Cerebellar nuclear complex (tissue), 1 donor: ENCODE results near the gene RNF223.

ENCODE experiments used
- DNase-seq, 2 experiments: peaks; one replicate each; lab custom pipeline; 2025; lab: John Stamatoyannopoulos, UW

The RNF223 gene

DNA sequence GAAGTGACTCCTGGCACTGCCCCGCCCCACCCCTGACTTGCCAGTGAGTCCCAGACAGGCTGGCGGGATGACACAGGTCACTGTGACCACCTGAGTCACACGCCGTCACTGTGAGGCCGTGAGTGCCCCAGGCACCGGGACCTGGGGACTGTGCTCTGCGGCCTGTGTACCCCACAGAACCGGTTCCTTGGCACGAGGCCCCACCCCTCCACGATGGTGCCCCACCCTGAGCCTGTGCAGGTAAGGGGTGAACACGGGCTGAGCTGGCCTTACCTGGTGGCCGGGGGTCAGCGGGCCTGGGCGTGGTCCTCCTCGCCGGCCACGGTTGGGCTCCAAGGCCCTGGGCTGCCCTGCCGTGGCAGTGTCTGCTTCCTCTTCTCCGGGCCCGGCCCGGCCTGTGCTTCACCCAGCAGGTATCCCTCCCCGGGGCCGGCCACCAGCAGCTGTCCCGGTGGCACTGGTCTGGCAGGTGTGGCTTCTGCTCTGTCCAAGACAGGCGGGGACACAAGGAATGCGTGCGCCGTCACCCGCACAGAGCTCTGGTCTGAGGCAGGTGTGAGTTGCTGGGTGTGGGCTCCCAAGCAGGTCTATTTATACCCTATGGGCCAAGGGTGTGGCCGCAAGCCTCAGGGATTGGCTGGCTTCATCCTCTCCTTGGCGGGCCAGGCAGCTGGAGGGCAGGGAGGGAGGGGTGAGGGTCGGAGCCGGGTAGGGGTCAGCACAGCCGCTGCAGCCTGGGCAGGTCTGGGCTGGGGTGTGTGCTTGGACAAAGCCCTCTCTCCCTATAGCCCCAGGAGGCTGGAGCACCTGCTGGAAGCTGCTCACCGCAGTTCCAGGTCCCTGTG, at the start of gene RNF223:
TSS of gene RNF223 (minus strand) at position 564 of the 845 bp plus-strand sequence. CDS start 1,740 bp downstream, outside the sequence.
- no peak for DNase-seq

DNA sequence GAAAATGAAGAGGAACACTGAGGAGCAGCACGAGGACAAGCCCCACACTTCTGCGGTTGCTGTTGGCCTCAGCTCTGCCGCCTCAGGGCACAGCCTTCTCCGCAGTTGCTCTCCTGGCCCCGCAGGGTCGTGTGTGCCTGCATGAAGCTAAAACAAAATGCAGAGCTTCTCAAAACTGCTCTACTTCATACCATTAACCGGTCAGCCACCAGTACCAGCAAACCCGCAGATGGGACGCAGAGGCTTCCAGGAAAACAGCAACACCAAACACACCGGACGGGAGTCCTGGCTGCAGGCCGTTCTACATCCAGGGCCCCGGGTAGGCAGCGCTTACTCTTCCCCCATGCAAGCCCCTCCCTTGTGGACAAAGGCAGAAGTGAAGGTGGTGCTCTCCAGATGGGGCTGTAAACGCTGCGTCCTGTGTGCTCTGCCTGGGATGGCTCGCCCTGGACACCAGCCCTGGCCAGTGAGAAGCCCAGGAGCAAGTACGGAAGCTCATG, 48.9 kb upstream of the RNF223 start:
- no peak for DNase-seq

DNA sequence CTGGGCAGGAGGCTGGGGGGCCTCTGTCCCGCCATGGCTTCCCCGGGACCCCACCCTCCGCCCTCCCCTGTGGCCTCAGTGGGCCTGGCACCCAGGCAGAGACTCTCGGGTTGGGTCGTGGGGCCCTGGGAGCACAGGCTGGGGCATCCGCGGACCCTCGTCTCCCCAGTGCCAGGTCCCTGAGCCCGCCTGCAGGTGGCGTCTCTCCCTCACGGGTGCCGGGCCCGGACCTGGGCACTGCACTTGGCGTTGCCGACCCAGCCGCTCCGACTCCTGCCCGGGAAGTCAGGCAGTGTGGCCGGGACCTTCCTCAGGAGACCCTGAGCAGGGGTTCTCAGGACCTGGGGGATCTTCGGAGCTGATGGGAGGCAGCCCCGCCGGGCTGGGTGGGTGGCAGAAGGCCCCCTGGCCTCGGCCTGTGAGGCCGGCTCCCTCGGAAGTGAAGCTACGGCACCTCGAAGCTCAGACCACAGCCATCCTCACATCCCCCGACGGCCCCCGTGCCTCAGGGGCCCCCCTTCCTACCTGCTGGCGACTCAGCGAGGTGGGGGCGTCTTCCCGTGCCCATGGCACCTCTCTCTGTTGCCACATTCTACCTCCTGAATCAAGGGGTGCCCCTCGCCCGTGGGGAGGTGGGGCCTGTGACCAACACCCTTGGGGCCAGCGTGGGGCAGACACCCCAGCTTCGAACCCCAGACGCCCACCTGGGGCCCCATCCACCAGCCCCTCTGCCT, 48.1 kb upstream of the RNF223 start:
- DNase-seq = peak in 1 of 2 experiments; percentile 5

DNA sequence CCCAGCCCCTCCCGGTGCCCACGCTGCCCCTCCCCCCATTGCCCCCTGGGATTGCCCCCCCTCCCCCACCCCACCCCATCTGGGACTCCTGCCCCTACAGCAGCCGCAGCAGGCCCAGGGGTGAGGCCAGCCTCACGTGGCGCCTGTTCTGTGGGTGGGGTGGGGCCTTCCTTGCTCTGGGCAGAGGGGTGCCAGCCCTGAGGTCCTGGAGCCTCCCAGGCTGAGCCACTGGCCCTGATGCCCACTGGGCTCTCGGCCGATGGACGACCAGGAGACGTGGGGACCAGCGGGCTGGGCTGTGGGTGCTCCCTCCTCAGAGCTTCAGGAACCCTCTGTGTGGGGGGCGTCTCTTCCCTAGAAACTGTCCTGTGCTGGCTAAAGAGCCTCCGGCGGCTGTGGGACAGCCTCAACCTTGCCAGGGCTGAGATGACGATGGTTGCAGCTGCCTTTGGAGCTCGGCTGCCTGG, 47.5 kb upstream of the RNF223 start:
- no peak for DNase-seq

DNA sequence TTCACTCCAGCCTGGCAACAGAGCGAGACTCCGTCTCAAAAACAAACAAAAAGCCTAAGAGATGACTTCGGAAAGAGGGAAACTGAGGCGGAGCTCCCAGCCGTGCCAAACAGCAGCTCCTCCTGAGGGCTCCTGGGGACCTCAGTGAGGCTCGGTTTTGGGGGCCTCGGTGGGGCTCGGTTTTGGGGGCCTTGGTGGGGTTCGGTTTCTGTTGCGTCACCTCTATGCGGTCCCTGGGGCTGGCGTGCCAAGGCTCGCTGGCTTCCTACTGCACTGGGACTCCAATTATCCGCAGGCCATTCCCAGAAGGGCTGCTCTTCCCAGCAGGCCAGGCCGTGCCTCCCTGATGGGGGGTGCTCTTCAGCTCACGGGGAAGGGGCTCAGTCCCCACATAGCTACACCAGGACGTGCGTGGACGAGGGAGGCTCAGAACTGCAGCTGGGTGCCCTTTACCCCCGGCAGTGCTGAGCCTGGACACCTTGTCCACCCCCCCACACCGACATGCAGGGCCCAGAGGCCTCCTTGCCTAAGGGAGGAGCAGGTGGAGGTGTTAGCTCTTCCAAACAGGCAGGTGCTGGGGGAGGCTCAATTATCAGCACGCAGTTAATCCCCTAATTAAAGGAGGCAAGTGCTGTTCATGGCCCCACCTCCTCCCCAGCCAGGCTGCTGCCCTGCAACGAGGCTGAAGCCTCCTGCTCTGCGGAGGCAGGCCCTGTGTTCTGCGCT, 46.9 kb upstream of the RNF223 start:
- no peak for DNase-seq

DNA sequence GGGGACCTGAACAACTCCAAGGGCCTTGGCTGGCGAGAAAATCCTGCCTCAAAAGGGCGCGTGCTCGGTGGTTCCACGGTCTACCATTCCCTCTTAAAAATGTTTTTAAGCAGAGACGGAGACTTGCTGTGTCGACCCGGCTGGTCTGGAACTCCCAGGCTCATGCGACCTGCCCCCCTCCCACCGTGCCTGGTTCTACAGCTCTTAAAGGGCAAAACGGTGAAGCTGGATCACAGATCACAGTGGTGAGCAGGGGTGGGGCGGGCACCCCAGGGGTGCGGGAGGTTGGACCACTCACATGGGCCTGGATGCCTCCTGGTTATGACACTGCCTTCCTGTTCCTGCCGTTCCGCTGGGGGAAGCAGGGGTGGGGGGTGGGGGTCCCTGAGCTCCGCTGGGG, 46.0 kb upstream of the RNF223 start:
- DNase-seq = no peak

DNA sequence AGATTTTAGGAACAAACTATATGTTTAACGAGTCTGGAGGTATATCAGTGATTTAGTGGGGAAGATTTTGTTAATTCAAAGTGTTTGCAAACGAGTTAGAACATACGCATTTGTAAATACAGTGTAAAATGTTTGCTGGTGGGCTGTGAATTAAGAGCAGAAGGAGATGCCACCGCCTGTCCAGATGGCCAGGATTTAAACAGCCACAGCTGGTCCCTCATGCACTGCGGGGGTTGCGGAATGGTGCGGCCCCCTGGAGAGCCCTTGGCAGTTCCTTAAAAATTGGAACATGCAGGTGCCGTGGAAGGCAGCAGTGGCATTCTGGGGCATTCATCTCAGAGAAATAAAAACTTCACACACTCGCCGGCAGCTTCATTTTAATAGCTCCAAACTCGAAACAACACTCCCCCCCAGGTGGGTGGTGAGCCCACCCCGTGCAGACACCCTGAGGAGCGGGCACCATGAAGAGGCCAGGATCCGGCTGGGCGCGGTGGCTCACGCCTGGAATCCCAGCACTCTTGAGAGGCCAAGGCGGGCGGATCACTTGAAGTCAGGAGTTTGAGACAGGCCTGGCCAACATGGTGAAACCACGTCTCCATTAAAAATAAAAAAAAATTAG, 45.3 kb upstream of the RNF223 start:
- no peak for DNase-seq

DNA sequence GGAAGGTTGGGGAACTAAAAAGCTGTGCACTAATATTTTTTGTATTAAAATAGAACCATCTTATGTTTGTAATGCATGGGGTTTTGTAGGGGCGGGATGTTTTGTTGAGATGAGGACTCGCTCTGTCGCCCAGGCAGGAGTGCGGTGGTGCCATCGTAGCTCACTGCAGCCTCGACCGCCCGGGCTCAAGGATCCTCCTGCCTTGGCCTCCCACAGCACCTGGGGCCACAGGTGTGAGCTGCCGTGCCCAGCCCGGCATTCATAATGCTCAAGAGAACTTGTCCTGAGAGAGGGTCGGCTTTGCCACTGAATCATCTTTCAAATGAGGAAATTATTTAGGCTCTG, 44.7 kb upstream of the RNF223 start:
- no peak for DNase-seq

DNA sequence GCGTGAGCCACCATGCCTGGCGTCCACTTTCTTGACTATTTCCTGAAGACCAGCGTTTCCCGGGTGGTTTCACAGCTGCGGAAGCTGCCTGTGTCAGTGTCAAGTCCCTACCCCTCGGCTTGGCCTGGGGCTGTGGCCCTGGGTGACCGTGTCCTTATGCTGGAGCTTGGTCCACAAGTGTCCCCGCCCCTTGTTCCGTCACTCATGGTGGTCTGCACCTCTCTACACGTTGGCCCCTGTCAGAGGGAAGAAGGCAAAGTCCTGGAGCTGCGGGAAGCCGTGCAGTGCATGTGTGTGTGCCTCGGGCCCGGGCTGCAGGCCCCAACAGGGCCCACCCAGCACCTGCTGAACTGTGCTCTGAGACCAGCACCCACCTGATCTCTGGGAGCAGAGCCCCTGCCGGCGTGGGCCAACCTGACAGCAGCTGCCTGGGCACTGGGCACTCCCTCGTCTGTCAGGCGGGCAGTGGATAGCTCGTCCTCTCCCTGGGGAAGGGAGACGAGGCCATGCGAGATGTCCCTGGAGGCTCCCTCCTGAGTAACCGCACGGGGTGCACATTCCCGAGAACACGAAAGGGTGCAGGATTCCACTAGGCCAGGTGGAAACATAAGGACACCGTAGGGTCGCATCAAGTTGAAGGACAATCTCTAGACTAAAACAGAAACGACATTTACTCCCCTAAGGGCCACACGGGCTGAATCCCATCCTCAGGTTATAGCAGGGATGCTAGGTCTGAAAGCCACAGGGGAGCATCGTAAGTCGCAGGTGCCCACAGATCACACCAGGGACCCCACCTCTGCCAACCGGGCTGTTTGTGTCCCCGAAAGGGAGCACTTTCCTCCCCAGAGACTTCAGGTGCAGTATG, 44.1 kb upstream of the RNF223 start:
- DNase-seq = no peak

DNA sequence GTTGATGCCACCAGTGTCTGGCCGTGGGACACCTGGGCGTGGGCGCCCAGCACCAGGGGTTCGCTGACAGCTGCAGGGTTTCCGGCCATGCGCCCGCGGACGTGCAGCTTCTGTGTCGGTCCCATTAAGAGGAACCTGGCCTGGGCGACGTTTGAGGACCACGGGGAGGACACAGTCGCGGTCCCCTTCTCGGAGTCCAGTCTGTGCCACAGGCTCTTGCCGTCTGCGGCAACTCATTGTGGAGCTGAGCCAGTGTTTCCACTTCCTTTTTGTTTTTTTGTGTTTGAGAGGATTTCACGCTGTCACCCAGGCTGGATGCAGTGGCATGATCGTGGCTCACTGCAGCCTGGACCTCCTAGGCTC, 43.3 kb upstream of the RNF223 start:
- DNase-seq = no peak

DNA sequence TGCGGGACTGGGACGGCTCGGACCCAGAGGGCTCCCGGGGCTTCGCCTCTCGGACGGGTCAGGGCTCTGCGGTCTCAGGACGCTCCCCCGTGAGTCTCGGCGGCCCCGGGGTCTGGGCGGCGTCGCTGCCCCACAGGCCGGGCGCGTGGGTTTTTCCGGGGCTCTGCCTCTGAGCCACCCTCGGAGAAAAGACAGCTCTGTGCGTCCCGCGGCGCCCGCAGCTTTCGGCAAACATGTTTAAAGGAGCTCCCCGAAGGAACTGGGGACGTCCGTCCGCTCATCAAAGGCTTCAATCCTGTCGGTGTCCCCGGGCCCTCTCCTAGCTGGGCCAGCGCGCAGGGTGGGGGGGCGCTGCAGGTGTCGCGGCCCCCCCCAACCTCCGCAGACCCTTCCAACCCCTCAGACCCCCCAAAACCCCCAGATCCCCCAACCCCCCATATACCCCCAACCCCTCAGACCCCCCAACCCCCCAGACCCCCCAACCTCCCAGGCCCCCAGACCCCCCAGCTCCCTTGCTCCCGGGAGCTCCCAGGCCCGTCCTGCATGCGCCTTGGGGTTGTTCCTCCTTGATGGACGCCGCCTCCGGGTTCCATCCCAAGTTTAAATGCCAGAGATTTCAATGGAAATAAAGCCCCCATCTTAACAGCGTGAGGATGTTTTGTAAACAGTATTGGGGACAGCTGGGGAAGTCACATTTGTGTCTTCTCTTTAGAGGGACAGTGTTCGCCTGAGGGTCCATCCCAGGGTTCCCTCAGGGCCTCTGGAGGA, 42.8 kb upstream of the RNF223 start:
- no peak for DNase-seq

DNA sequence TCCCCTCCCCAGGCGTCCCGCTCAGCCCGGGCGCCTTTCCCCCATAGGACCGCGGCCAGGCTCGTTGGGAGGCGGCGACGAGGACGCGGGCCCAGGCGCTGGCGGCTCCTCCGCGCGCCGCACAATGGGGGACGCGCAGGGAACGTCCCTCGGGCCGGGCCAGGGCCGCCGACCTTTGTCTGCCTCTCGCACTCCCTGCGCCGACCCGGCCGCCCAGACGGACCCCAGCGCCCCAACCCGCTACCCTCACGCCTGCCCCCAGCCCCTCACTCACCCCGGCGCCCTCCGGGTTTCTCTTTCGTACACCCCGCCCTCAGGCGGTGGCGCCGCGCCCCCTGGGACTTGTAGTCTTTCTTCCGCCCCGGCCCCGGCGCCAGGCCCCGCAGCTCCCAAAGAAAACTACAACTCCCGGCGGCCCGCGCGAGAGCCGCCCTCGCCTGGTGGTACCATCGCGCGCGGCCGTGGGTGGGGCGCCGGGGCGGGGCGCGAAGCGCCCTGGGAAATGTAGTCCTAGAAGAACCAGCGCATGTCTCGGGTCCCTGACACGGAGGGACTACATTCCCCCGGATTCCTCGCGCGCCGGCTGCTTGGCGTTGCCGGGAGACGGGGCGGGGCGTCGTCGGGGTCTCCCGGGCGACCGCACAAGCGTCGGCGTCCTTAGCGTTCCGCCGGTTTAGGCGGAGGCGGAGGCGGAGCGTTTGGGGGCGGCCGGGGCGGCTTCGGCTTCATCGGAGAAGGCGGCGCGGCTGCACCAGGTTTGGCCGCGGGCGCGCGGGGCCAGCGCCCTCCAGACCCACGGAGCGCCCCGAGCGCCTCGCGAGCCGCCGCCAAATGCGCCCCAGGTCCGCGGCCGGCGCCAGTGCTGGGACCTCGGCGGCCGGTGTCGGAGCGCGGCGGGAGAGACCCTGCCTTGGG, 41.9 kb upstream of the RNF223 start, which contains the start of gene C1orf159:
TSS of gene C1orf159 (minus strand) at position 304 of the 915 bp plus-strand sequence. CDS start 24,546 bp downstream, outside the sequence.
- DNase-seq = peak; percentile 91 to 97

DNA sequence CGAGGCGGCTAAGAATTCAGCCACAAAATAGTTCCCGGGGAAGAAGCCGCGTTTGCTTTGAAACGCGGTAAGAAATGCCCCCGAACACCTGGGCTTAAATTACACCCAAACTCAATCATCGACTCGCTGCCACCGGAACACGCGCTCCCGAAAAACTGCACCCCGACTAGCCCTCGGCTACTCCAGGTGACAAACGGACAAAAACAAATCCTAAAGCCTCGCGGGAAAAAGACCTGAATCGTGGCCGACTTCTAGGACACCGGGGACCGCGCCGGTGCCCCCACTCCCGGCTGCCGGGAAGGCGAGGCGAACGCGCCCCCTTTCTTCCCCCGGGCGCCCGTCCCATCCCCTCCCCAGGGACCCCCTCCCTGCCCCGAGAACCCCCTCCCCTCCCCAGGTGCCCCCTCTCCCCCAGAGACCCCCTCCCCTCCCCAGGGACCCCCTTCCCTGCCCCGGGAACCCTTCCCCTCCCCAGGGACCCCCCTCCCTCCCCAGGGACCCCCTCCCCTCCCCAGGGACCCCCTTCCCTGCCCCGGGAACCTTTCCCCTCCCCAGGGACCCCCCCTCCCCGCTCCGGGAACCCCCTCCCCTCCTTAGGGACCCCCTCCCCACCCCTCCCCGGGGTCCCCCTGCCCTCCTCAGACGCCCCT, 41.2 kb upstream of the RNF223 start:
- DNase-seq = no peak

DNA sequence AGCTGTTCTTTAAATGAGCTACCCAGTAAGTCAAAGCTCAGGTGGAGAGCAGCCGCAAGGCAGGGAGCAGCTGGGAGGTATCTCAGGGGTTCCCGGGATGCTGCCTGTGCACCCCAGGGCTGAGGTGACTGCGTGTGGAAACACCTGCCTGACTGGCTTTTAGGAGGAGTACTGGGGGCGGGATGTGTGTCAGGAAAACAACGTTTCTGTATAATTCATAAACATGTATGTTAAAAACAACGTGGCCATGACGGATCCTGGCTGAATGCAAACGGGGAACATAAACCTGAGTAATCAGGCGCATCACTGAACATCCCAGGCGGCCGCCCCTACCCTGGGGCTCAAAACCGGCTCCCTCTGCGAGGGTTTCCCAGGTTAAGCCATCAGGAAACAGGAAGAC, 40.3 kb upstream of the RNF223 start:
- DNase-seq = no peak

DNA sequence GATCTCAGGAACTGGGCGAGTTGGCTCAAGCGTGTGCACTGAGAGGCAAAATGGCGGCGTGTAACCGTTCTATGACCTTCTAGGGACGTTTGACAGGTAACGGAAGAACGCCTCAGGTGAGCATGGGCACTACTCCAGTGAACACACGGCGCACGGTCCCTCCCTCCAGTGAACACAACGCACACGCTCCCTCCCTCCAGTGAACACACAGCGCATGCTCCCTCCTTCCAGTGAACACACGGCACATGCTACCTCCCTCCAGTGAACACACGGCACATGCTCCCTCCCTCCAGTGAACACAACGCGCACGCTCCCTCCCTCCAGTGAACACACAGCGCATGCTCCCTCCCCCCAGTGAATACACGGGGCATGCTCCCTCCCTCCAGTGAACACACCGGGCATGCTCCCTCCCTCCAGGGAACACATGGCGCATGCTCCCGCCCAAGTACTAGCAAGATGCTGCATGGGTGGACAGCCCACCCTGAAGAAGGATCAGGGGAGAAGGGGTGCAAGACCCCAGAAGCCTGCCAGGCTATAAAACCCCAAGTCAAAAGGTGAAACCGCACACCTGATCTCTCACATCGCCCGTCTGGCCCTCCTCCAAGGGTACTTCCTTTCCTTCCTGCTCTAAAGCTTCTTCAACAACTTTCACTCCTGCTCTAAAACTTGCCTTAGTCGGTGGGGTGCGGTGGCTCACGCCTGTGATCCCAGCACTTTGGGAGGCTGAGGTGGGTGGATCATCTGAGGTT, 38.3 kb upstream of the RNF223 start:
- no peak for DNase-seq

DNA sequence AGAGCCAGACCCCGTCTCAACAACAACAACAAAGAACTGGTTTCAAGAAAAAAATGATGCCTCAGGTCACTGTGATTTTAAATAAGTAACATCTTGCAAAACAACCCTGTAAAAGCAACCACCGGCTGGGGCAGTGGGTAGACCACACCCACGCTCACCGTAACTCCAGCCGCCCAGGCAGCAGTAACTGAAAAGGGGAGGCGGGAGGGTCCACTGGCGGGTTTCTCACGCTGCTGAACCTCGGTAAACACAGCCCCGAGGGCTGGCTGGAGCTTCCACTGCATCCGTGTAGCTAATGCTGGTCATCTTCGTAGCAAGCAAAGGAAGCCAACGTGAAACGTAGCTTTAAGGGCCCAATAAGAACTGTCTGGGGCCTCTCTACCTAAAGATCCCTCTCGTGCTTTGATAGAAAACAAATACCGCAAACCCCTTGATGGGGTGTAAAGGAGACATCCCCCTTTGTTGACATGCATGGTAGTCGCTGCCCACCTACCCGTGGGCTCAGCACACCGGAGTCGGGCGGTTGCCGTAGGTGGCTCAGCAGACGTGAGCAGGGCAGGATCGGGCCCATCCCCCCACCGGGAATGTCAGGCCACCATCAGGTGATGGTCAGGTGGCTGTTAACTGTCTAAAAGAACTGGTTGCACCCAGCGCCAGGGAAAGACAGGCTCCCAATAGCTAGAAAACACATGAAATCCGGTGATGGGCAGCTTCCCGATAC, 37.6 kb upstream of the RNF223 start:
- no peak for DNase-seq

DNA sequence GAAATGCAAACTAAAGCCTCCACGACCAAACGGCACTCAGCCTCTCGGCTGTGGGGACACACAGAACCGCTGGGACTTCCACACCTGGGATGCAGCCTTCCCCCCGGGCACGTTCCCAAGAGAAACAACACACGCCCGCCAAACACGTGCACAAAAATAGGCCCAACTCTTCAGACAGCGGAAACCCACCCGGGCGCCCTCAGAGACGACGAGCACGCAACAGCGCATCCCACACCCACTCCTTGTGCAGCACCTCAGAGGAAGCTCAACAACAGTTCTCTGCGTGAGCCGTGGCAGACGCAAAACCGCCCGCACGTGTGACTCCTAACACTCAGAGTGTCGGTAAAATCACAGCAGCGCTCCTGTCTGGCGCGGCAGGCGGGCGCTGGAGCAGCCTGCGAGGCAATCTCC, 36.5 kb upstream of the RNF223 start:
- no peak for DNase-seq
